ENCODE measurements around the gene INO80D. TPM values are rescaled to one million over a fixed set of nuclear protein-coding genes. Genes with fewer than 3 reads are reported as not detected.

INO80D gene
- total and polyA plus RNA-seq, 2 of the 13 experiments (the other 11 are each of a cell fraction or from before 2014, with no cell fraction given), result 7.6 to 7.9 TPM

DNA sequence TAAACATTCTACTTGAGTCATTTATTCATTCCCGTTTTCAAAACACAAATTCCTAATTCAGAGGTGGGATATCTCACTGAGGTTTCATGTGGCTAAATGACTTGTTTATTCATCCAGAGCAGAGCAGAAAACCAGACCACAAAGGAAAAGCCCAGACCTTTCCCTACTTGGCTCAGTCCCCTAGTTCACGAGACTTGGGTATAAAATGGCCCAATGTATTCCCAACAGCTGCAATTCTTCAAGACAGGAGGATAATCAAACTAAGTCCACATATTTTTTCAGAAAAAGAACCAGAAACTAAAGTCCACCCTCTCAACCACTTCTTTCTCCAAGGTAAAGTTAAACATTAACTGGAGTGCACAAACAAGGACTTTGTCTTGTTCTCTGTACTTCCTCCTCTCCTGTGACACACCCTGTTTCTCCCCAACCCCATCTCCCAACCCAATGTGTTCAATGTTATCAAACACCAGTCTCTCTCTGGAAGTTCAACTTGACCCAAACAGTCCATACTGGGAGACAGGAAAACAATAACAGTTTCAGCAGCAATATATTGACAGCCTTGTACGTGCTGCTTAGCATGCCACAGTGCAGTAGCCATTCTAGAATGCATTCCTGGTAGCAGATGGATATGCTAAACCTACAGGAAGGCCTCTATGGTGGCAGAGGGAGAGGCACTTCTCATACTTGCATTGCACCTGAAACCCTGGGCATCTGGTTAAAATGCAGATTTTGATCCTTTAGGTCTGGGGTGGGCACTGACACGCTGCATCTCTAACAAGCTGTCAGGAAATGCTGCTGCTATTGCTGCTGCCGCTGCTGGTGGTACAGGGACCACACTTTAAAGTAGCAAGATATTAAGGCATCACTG, 110.7 kb downstream of the INO80D start (continued):
- TF ChIP-seq, protein P1, sequence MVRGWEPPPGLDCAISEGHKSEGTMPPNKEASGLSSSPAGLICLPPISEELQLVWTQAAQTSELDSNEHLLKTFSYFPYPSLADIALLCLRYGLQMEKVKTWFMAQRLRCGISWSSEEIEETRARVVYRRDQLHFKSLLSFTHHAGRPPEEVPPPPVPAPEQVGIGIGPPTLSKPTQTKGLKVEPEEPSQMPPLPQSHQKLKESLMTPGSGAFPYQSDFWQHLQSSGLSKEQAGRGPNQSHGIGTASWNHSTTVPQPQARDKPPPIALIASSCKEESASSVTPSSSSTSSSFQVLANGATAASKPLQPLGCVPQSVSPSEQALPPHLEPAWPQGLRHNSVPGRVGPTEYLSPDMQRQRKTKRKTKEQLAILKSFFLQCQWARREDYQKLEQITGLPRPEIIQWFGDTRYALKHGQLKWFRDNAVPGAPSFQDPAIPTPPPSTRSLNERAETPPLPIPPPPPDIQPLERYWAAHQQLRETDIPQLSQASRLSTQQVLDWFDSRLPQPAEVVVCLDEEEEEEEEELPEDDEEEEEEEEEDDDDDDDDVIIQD (CRISPR knock-in tag; IDR thresholded peaks at IDR 0.05; ENCODE audit: low read depth), result peak; percentile 98
- TF ChIP-seq, protein P2, sequence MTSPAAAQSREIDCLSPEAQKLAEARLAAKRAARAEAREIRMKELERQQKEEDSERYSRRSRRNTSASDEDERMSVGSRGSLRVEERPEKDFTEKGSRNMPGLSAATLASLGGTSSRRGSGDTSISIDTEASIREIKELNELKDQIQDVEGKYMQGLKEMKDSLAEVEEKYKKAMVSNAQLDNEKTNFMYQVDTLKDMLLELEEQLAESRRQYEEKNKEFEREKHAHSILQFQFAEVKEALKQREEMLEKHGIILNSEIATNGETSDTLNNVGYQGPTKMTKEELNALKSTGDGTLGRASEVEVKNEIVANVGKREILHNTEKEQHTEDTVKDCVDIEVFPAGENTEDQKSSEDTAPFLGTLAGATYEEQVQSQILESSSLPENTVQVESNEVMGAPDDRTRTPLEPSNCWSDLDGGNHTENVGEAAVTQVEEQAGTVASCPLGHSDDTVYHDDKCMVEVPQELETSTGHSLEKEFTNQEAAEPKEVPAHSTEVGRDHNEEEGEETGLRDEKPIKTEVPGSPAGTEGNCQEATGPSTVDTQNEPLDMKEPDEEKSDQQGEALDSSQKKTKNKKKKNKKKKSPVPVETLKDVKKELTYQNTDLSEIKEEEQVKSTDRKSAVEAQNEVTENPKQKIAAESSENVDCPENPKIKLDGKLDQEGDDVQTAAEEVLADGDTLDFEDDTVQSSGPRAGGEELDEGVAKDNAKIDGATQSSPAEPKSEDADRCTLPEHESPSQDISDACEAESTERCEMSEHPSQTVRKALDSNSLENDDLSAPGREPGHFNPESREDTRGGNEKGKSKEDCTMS (CRISPR knock-in tag; conservative IDR thresholded peaks at IDR 0.05), result no peak
- TF ChIP-seq ZNF724P (CRISPR knock-in tag; IDR thresholded peaks at IDR 0.05; ENCODE audit: borderline replicate concordance) (no peak), ZBTB7B (CRISPR knock-in tag; IDR thresholded peaks at IDR 0.05) (peak; percentile 76; the same call in 1 of the 2 replicates), SOX6 (IDR thresholded peaks at IDR 0.05) (no peak), SOX6 (CRISPR knock-in tag; IDR thresholded peaks at IDR 0.05) (peak; percentile 99), CEBPG (CRISPR knock-in tag; IDR thresholded peaks at IDR 0.05) (peak; percentile 78), CENPX (CRISPR knock-in tag; IDR thresholded peaks at IDR 0.05) (no peak), HNF4A (CRISPR knock-in tag; IDR thresholded peaks at IDR 0.05) (peak; percentile 99), GLI4 (CRISPR knock-in tag; IDR thresholded peaks at IDR 0.05; ENCODE audit: borderline replicate concordance) (peak; percentile 78; the same call in 1 of the 2 replicates), PAX8 (CRISPR knock-in tag; IDR thresholded peaks at IDR 0.05; ENCODE audit: borderline replicate concordance) (no peak), PLRG1 (conservative IDR thresholded peaks at IDR 0.05) (no peak), NFKB2 (CRISPR knock-in tag; IDR thresholded peaks at IDR 0.05; ENCODE audit: borderline replicate concordance) (no peak), GPN1 (CRISPR knock-in tag; IDR thresholded peaks at IDR 0.05; ENCODE audit: borderline replicate concordance) (no peak), ZFP41 (CRISPR knock-in tag; IDR thresholded peaks at IDR 0.05; ENCODE audit: borderline replicate concordance) (no peak), GZF1 (CRISPR knock-in tag; IDR thresholded peaks at IDR 0.05) (no peak), ZBTB8A (CRISPR knock-in tag; IDR thresholded peaks at IDR 0.05; ENCODE audit: borderline replicate concordance, low read depth) (no peak), ZNF747 (CRISPR knock-in tag; IDR thresholded peaks at IDR 0.05; ENCODE audit: borderline replicate concordance) (peak; percentile 51; the same call in 1 of the 2 replicates)
- TF ChIP-seq, protein P3, sequence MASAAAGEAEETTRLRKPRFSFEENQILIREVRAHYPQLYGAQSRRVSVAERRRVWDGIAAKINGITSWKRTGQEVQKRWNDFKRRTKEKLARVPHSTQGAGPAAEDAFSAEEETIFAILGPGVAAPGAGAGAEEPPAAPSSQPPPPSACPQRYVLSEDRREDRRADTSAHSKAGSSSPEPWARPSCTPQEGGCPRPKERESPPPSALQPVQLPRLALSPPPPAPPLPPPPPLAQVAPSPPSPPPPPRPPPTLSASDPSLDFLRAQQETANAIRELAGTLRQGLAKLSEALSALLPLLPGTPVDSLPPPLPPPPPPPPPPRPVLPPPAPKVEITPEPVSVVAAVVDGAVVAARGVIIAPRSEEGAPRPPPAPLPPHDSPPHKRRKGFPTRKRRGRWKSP (CRISPR knock-in tag; IDR thresholded peaks at IDR 0.05), result peak; percentile 81; the same call in 1 of the 2 replicates
- TF ChIP-seq, protein P4, sequence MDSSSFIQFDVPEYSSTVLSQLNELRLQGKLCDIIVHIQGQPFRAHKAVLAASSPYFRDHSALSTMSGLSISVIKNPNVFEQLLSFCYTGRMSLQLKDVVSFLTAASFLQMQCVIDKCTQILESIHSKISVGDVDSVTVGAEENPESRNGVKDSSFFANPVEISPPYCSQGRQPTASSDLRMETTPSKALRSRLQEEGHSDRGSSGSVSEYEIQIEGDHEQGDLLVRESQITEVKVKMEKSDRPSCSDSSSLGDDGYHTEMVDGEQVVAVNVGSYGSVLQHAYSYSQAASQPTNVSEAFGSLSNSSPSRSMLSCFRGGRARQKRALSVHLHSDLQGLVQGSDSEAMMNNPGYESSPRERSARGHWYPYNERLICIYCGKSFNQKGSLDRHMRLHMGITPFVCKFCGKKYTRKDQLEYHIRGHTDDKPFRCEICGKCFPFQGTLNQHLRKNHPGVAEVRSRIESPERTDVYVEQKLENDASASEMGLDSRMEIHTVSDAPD (CRISPR knock-in tag; IDR thresholded peaks at IDR 0.05), result peak; percentile 74; the same call in 1 of the 2 replicates
- TF ChIP-seq, protein P5, sequence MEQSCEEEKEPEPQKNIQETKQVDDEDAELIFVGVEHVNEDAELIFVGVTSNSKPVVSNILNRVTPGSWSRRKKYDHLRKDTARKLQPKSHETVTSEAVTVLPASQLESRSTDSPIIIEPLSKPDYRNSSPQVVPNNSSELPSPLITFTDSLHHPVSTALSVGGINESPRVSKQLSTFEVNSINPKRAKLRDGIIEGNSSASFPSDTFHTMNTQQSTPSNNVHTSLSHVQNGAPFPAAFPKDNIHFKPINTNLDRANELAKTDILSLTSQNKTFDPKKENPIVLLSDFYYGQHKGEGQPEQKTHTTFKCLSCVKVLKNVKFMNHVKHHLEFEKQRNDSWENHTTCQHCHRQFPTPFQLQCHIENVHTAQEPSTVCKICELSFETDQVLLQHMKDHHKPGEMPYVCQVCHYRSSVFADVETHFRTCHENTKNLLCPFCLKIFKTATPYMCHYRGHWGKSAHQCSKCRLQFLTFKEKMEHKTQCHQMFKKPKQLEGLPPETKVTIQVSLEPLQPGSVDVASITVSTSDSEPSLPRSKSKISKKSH (CRISPR knock-in tag; IDR thresholded peaks at IDR 0.05; ENCODE audit: borderline replicate concordance), result no peak

Measured in HepG2 (cell line).